WTC11 (cell line): ENCODE data around the gene SF3B4. TPM values are rescaled to one million over a fixed set of nuclear protein-coding genes. Genes with fewer than 3 reads are reported as not detected.
A peak's percentile ranks its signal among the peaks of the same experiment; 100 is the strongest.

Source experiments
- ATAC-seq: fragments of 200-7000 bp; cut with Tn5 transposase; 2 replicates; pipeline ENCODE4 v1.10.0; 2021; ENCODE audit warnings: mild to moderate bottlenecking, moderate library complexity
- CTCF ChIA-PET: fragments of 300-600 bp; sonication (Branson Sonifier 250); formaldehyde crosslinking; loops from one replicate; lab custom pipeline; 2021; ENCODE audit warnings: antibody characterized with exemption; lab: Charles Lee
- POLR2A ChIA-PET: fragments of 350-600 bp; sonication (Branson Sonifier 250); formaldehyde crosslinking; loops from one replicate; lab custom pipeline; 2021; ENCODE audit warnings: antibody characterized with exemption; lab: Charles Lee
- DNase-seq: peaks from one replicate; pipeline ENCODE4 v3.0.0; 2021; ENCODE audit warnings: low spot score
- H3K27ac Mint-ChIP-seq: 2 replicates; pipeline ENCODE4 v1.8.0; 2021; ENCODE audit warnings: mixed read lengths
- H3K27me3 Mint-ChIP-seq: 2 replicates; pipeline ENCODE4 v1.8.0; 2021; ENCODE audit warnings: low read depth, mild to moderate bottlenecking, moderate library complexity, mixed read lengths
- H3K36me3 Mint-ChIP-seq: 2 replicates; pipeline ENCODE4 v1.8.0; 2021; ENCODE audit warnings: mixed read lengths
- H3K4me1 Mint-ChIP-seq: 2 replicates; pipeline ENCODE4 v1.8.0; 2022; ENCODE audit warnings: mixed read lengths
- H3K4me3 Mint-ChIP-seq: 2 replicates; pipeline ENCODE4 v1.8.0; 2021; ENCODE audit warnings: mild to moderate bottlenecking, moderate library complexity, mixed read lengths
- H3K9me3 Mint-ChIP-seq: 2 replicates; pipeline ENCODE4 v1.8.0; 2021; ENCODE audit warnings: mixed read lengths
- AR ChIP-seq: fragments of 250-450 bp; sonication (Bioruptor Pico); IDR thresholded peaks from 2 replicates; pipeline ENCODE4 v1.9.0; 2021; ENCODE audit warnings: mild to moderate bottlenecking
- ATF3 ChIP-seq: sonication (generic); formaldehyde crosslinking; conservative IDR thresholded peaks from 2 replicates; pipeline ENCODE4 v1.8.1; 2022; ENCODE audit warnings: mild to moderate bottlenecking, missing genetic modification reagents
- CREB1 ChIP-seq: sonication (generic); formaldehyde crosslinking; IDR thresholded peaks from 2 replicates; pipeline ENCODE4 v1.8.0; 2023; ENCODE audit warnings: mild to moderate bottlenecking, missing genetic modification reagents
- FOXP1 ChIP-seq: sonication (generic); formaldehyde crosslinking; IDR thresholded peaks from 2 replicates; pipeline ENCODE4 v1.8.0; 2022; ENCODE audit warnings: missing genetic modification reagents, mild to moderate bottlenecking, moderate library complexity, borderline replicate concordance
- GTF2I ChIP-seq: fragments of 250-450 bp; sonication (Bioruptor Pico); conservative IDR thresholded peaks from 2 replicates; pipeline ENCODE4 v1.4.0; 2021; ENCODE audit warnings: mild to moderate bottlenecking
- IRF2 ChIP-seq: sonication (generic); formaldehyde crosslinking; IDR thresholded peaks from 2 replicates; pipeline ENCODE4 v1.8.0; 2022; ENCODE audit warnings: low read depth, missing genetic modification reagents, borderline replicate concordance
- JAZF1 ChIP-seq: fragments of 250-450 bp; sonication (Bioruptor Pico); IDR thresholded peaks from 2 replicates; pipeline ENCODE4 v1.9.0; 2021; ENCODE audit warnings: moderate library complexity, mild to moderate bottlenecking, inconsistent platforms
- MAX ChIP-seq: sonication (generic); formaldehyde crosslinking; IDR thresholded peaks from 2 replicates; pipeline ENCODE4 v1.8.0; 2022; ENCODE audit warnings: mild to moderate bottlenecking, missing genetic modification reagents
- MXD4 ChIP-seq: fragments of 250-450 bp; sonication (Bioruptor Pico); IDR thresholded peaks from 2 replicates; pipeline ENCODE4 v1.8.0; 2021; ENCODE audit warnings: mild to moderate bottlenecking, moderate library complexity, borderline replicate concordance
- NFATC4 ChIP-seq: fragments of 250-450 bp; sonication (Bioruptor Pico); IDR thresholded peaks from 2 replicates; pipeline ENCODE4 v1.9.0; 2021; ENCODE audit warnings: mild to moderate bottlenecking
- NR1H2 ChIP-seq: sonication (generic); formaldehyde crosslinking; IDR thresholded peaks from 2 replicates; pipeline ENCODE4 v1.9.0; 2021; ENCODE audit warnings: mild to moderate bottlenecking, moderate library complexity, missing genetic modification reagents
- OVOL2 ChIP-seq: fragments of 250-450 bp; sonication (Bioruptor Pico); IDR thresholded peaks from 2 replicates; pipeline ENCODE4 v1.9.0; 2021; ENCODE audit warnings: mild to moderate bottlenecking, borderline replicate concordance
- SMAD3 ChIP-seq: sonication (generic); formaldehyde crosslinking; IDR thresholded peaks from 2 replicates; pipeline ENCODE4 v1.8.0; 2022; ENCODE audit warnings: missing genetic modification reagents, mild to moderate bottlenecking, borderline replicate concordance
- SMAD4 ChIP-seq: sonication (generic); formaldehyde crosslinking; IDR thresholded peaks from 2 replicates; pipeline ENCODE4 v1.8.0; 2022; ENCODE audit warnings: mild to moderate bottlenecking, missing genetic modification reagents
- SOX15 ChIP-seq: fragments of 250-450 bp; sonication (Bioruptor Pico); IDR thresholded peaks from 2 replicates; pipeline ENCODE4 v1.9.0; 2021; ENCODE audit warnings: mild to moderate bottlenecking
- STAT6 ChIP-seq: sonication (generic); formaldehyde crosslinking; conservative IDR thresholded peaks from 2 replicates; pipeline ENCODE4 v1.8.1; 2023; ENCODE audit warnings: mild to moderate bottlenecking, low read depth, missing genetic modification reagents, moderate library complexity
- TEAD1 ChIP-seq: sonication (generic); formaldehyde crosslinking; IDR thresholded peaks from 2 replicates; pipeline ENCODE4 v1.8.0; 2022; ENCODE audit warnings: mild to moderate bottlenecking, missing genetic modification reagents
- USF1 ChIP-seq: sonication (generic); formaldehyde crosslinking; IDR thresholded peaks from 2 replicates; pipeline ENCODE4 v1.8.0; 2022; ENCODE audit warnings: mild to moderate bottlenecking, missing genetic modification reagents
- ZBTB43 ChIP-seq: sonication (generic); formaldehyde crosslinking; IDR thresholded peaks from 2 replicates; pipeline ENCODE4 v1.8.1; 2023; ENCODE audit warnings: mild to moderate bottlenecking, missing genetic modification reagents
- ZNF396 ChIP-seq: fragments of 250-450 bp; sonication (Bioruptor Pico); IDR thresholded peaks from 2 replicates; pipeline ENCODE4 v1.8.0; 2021; ENCODE audit warnings: mild to moderate bottlenecking, moderate library complexity, borderline replicate concordance
- total RNA-seq: library from RNA; stranded (reverse); gene quantifications from 3 replicates; pipeline ENCODE4 v1.2.3, GENCODE V29; 2021
- TF ChIP-seq, protein P1 (sequence below): sonication (generic); formaldehyde crosslinking; IDR thresholded peaks from 2 replicates; pipeline ENCODE4 v1.8.1; 2022; ENCODE audit warnings: low read depth, mild to moderate bottlenecking, moderate library complexity, missing genetic modification reagents, borderline replicate concordance
- TF ChIP-seq, protein P2 (sequence below): sonication (generic); formaldehyde crosslinking; IDR thresholded peaks from 2 replicates; pipeline ENCODE4 v1.8.1; 2023; ENCODE audit warnings: mild to moderate bottlenecking, moderate library complexity, missing genetic modification reagents

SF3B4 gene
- total RNA-seq, 1 experiment from 2014 or later = 90.1 TPM

DNA sequence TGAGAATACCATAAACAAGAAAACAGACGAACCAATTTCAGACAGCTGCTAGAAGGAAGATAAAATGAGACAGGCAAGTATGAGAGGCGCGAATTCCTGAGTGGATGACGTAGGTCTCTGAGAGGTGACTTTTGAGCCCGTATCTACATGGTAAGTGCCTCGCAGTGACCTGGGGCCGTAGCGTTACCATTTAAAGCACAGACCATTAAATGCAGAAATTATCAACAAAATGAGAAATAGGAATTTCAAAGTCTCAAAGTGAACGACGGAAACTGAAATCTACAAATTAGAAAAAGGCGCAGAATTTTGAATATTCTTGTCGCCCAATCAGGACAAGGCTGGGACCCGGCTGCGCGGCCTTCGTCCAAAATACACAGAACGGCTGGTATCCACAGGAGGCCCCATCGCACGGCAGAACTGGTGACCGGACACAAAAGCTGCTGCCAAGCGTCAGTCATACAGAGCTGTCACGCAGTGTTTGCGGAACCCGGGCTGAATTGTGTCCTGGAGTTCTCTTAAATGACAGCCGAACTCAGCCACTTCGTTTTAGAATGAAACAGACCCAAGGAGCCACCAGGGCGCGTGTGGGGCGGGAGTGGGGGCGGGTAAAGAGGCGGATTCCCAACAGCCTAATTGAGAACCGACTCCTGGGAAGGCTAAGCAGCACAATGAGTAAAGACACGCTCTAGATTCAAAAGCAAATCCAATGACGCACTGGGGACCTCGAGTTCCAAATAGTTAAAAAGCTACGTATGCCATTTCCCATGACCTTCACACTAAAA lies 42.1 kb downstream of the SF3B4 start (continued):
- TF ChIP-seq ZBTB43 (CRISPR knock-in tag) (no peak; the same call in 1 of the 2 replicates), ATF3 (CRISPR knock-in tag) (0 out of 2 replicates have a peak, but pooled peaks have one; percentile 19), GTF2I (no peak), NR1H2 (CRISPR knock-in tag) (no peak), JAZF1 (CRISPR knock-in tag) (no peak), MAX (CRISPR knock-in tag) (peak; percentile 24; the same call in 1 of the 2 replicates), FOXP1 (CRISPR knock-in tag) (0 out of 2 replicates have a peak, but pooled peaks have one; percentile 8), SMAD4 (CRISPR knock-in tag) (no peak), AR (CRISPR knock-in tag) (peak; percentile 98)
- TF ChIP-seq, protein P1, sequence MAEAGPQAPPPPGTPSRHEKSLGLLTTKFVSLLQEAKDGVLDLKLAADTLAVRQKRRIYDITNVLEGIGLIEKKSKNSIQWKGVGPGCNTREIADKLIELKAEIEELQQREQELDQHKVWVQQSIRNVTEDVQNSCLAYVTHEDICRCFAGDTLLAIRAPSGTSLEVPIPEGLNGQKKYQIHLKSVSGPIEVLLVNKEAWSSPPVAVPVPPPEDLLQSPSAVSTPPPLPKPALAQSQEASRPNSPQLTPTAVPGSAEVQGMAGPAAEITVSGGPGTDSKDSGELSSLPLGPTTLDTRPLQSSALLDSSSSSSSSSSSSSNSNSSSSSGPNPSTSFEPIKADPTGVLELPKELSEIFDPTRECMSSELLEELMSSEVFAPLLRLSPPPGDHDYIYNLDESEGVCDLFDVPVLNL (CRISPR knock-in tag) = no peak
- TF ChIP-seq, protein P2, sequence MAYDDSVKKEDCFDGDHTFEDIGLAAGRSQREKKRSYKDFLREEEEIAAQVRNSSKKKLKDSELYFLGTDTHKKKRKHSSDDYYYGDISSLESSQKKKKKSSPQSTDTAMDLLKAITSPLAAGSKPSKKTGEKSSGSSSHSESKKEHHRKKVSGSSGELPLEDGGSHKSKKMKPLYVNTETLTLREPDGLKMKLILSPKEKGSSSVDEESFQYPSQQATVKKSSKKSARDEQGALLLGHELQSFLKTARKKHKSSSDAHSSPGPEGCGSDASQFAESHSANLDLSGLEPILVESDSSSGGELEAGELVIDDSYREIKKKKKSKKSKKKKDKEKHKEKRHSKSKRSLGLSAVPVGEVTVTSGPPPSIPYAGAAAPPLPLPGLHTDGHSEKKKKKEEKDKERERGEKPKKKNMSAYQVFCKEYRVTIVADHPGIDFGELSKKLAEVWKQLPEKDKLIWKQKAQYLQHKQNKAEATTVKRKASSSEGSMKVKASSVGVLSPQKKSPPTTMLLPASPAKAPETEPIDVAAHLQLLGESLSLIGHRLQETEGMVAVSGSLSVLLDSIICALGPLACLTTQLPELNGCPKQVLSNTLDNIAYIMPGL (CRISPR knock-in tag) = no peak; the same call in 1 of the 2 replicates

DNA sequence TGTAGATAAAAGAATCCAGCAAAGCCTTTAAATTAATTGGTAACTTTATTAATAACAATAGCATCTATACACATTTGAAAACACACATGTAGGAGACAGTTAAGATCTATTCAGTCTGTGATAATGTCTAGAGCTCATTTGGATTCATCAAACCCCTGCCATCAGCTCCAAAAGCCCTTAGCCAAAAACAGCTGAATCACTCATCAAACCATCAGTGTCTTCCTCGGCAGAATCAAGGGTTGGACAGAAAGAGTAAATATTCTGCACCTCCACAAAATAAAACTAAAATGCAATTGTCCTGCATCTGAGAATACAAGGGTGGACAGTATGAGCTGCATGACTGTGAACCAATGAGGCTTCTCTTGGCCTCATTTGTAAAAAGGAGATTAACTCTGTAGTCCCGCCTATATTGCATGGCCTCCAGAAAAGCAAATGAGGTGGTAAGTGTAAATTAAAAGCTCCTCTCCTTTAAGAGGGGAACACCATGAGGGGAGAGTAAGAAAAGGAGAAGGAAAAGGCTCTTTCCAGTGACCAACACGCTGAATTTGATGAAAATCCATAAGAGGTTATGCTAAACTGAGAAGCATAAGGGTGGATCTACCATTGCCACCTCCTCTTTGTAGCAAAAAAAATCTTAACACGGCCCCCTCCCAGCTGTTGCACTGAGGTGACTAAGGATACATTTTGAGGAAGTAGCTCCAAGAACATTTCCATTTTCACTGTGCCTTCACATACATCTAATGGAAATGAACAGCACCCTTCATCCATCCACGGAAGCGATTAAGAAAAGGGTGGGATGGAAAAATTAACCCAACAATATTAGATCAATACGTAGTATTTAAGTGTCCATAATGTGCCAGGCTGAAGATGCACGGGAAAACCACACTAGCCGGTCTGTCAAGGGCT lies 42.9 kb downstream of the SF3B4 start:
- DNase-seq = no peak
- POLR2A ChIA-PET = interaction anchor here (1.0 to 6.1 kb wide), 7 partner anchors 15 to 278 kb away, joined by 3 to 51 read pairs (median 27); partner anchors contain the start of genes BOLA1, OTUD7B and VPS45
- Mint-ChIP-seq H3K27me3 (no peaks in the 10 kb centered on the region), H3K36me3 (no peaks in the 10 kb centered on the region), H3K4me1 (peaks cover 3% of the 10 kb centered on the region), H3K4me3 (no peak overlapping the region), H3K9me3 (no peaks in the 10 kb centered on the region), H3K27ac (no peak overlapping the region)
- no peak for ATAC-seq
- CTCF ChIA-PET = interaction anchor here (1.3 to 1.8 kb wide), 2 partner anchors 281 to 303 kb away, joined by 5 to 6 read pairs; no protein-coding TSS in a partner anchor
- no peak for TF ChIP-seq MXD4
- TF ChIP-seq USF1 (CRISPR knock-in tag) = no peak
- no peak for TF ChIP-seq TEAD1 (CRISPR knock-in tag)
- TF ChIP-seq CREB1 = no peak
- TF ChIP-seq IRF2 (CRISPR knock-in tag) = no peak
- no peak for TF ChIP-seq SMAD3 (CRISPR knock-in tag)
- TF ChIP-seq ZNF396 (CRISPR knock-in tag) = no peak
- TF ChIP-seq SOX15 (CRISPR knock-in tag) = no peak
- TF ChIP-seq NFATC4 (CRISPR knock-in tag) = no peak
- no peak for TF ChIP-seq STAT6
- no peak for TF ChIP-seq OVOL2 (CRISPR knock-in tag)
